GM12878 (cell line): Measurements from ENCODE around the gene SLC66A3. TPM values are rescaled to one million over a fixed set of nuclear protein-coding genes. Genes with fewer than 3 reads are reported as not detected.

Experiments used
- ATAC-seq: fragments of 200-7000 bp; cut with Tn5 transposase; 3 replicates; pipeline ENCODE4 v1.9.1; 2020; ENCODE audit warnings: mild to moderate bottlenecking, moderate library complexity
- BruUV-seq: library from RNA; stranded (reverse); fragments of 400-500 nt; replicated peaks from 2 replicates; lab custom pipeline; 2021; lab: Mats Ljungman, UMichigan
- CTCF ChIA-PET: fragments of 300-600 bp; sonication (Branson Sonifier 250); formaldehyde crosslinking; extraction: SDS; loops from one replicate; lab custom pipeline; 2021; ENCODE audit warnings: inconsistent platforms; lab: Yijun Ruan, JAX
- POLR2A ChIA-PET: fragments of 350-600 bp; formaldehyde crosslinking; extraction: SDS; loops from one replicate; lab custom pipeline; 2021; ENCODE audit warnings: inconsistent platforms; lab: Charles Lee
- RAD21 ChIA-PET: fragments of 300-600 bp; sonication (Branson Sonifier 250); formaldehyde crosslinking; loops from one replicate; lab custom pipeline; 2023; ENCODE audit warnings: antibody characterized with exemption; ENCODE audit not compliant: unreplicated experiment; lab: Charles Lee
- SMC1A ChIA-PET: fragments of 300-600 bp; sonication (Branson Sonifier 250); formaldehyde crosslinking; loops from one replicate; lab custom pipeline; 2023; ENCODE audit not compliant: unreplicated experiment, uncharacterized antibody; lab: Charles Lee
- DNase-seq: peaks from one replicate; pipeline ENCODE4 v3.0.0-alpha.2; 2011; ENCODE audit warnings: low read depth, low spot score
- FAIRE-seq: peaks from 3 replicates; lab custom pipeline; 2011; peaks lifted over from hg19 to GRCh38; lab: Jason Lieb, UNC
- H2AFZ ChIP-seq: 2 replicates; pipeline ENCODE4 v1.6.0; 2011; ENCODE audit warnings: low read depth, low read length, control low read depth; ENCODE audit not compliant: control insufficient read depth
- H3K27ac ChIP-seq: 2 replicates; pipeline ENCODE4 v1.5.1; 2011; ENCODE audit warnings: control low read depth; ENCODE audit not compliant: control insufficient read depth, insufficient read depth
- H3K27me3 ChIP-seq, 2 experiments: replicated peaks in 1 of 2; 2 replicates each; pipeline versions ENCODE4 v1.6.0 to v1.6.1; 2011; ENCODE audit warnings: low read length in 1 of 2; ENCODE audit not compliant: control insufficient read depth in 2 of 2, insufficient read depth in 2 of 2
- H3K36me3 ChIP-seq, 2 experiments: 2 replicates each; pipeline ENCODE4 v1.5.1; 2011; ENCODE audit warnings: low read length in 1 of 2; ENCODE audit not compliant: control insufficient read depth in 2 of 2, insufficient read depth in 2 of 2
- H3K4me1 ChIP-seq: 2 replicates; pipeline ENCODE4 v1.6.1; 2011; ENCODE audit warnings: mild to moderate bottlenecking, low read length, moderate library complexity, mixed read lengths; ENCODE audit not compliant: control insufficient read depth, insufficient read depth
- H3K4me2 ChIP-seq: 2 replicates; pipeline ENCODE4 v1.6.0; 2011; ENCODE audit warnings: control low read depth; ENCODE audit not compliant: control insufficient read depth, insufficient read depth
- H3K4me3 ChIP-seq: fragments of 200-600 bp; sonication (generic); 2 replicates; pipeline ENCODE4 v1.5.1; 2016
- H3K79me2 ChIP-seq: 2 replicates; pipeline ENCODE4 v1.6.0; 2011; ENCODE audit warnings: low read length; ENCODE audit not compliant: control insufficient read depth, insufficient read depth
- H3K9ac ChIP-seq: 2 replicates; pipeline ENCODE4 v1.8.0; 2011; ENCODE audit warnings: low read length, control low read depth, mixed read lengths; ENCODE audit not compliant: control insufficient read depth, insufficient read depth
- H3K9me3 ChIP-seq: replicated peaks from 3 replicates; pipeline ENCODE4 v1.5.1; 2011; ENCODE audit warnings: mild to moderate bottlenecking, low read length; ENCODE audit not compliant: control insufficient read depth, insufficient read depth
- H4K20me1 ChIP-seq: 2 replicates; pipeline ENCODE4 v1.6.0; 2011; ENCODE audit not compliant: control insufficient read depth, insufficient read depth
- ASH2L ChIP-seq: fragments of 300-600, 200-600 bp; sonication (generic); IDR thresholded peaks from 2 replicates; pipeline ENCODE4 v1.6.1; 2017; ENCODE audit warnings: low read depth, mild to moderate bottlenecking, borderline replicate concordance
- EZH2 ChIP-seq: IDR thresholded peaks from 2 replicates; pipeline ENCODE4 v1.6.1; 2012; ENCODE audit warnings: low read depth, mild to moderate bottlenecking, control low read depth, inconsistent platforms, low read length, borderline replicate concordance; ENCODE audit not compliant: control insufficient read depth
- FOS ChIP-seq: IDR thresholded peaks from 3 replicates; pipeline ENCODE4 v1.6.1; 2011; ENCODE audit warnings: borderline replicate concordance; ENCODE audit not compliant: insufficient read length; ENCODE audit errors: extremely low read depth
- GATAD2B ChIP-seq: fragments of 450-650 bp; conservative IDR thresholded peaks from 2 replicates; pipeline ENCODE4 v1.6.1; 2017; ENCODE audit warnings: low read depth, mild to moderate bottlenecking, moderate library complexity
- NFYA ChIP-seq: IDR thresholded peaks from 2 replicates; pipeline ENCODE4 v1.6.1; 2011; ENCODE audit warnings: low read depth, mild to moderate bottlenecking, low read length, improper control_type of control experiment, borderline replicate concordance
- SIX5 ChIP-seq: IDR thresholded peaks from 2 replicates; pipeline ENCODE4 v1.6.1; 2011; ENCODE audit warnings: mild to moderate bottlenecking, low read depth, low read length, moderate library complexity; ENCODE audit not compliant: severe bottlenecking
- SMAD5 ChIP-seq: IDR thresholded peaks from 2 replicates; pipeline ENCODE4 v1.6.1; 2016; ENCODE audit warnings: antibody characterized with exemption, low read depth
- TBL1XR1 ChIP-seq: IDR thresholded peaks from 2 replicates; pipeline ENCODE4 v1.6.1; 2012; ENCODE audit warnings: low read depth, low read length, improper control_type of control experiment
- ZZZ3 ChIP-seq: IDR thresholded peaks from 2 replicates; pipeline ENCODE4 v1.6.1; 2011; ENCODE audit warnings: low read depth; ENCODE audit not compliant: control insufficient read depth, insufficient read length
- WGBS: methylation state at CpG from one replicate; pipeline ENCODE4 v1.1.6; 2016; ENCODE audit warnings: low lambda C conversion rate; ENCODE audit not compliant: insufficient replicate concordance, insufficient coverage; ENCODE audit errors: missing lambda C conversion rate; 5-methylcytosine and 5-hydroxymethylcytosine counted together
- in situ Hi-C: fragments of 300-500 bp; cut with MboI; formaldehyde crosslinking; loops from 9 replicates; pipeline ENCODE4 v1.14.3; 2018; ENCODE audit warnings: mixed read lengths
- intact Hi-C: fragments of 100-400 bp; cut with micrococcal nuclease; formaldehyde crosslinking; loops from one replicate; pipeline ENCODE4 v1.14.2; 2022; ENCODE audit not compliant: unreplicated experiment
- polyA plus RNA-seq, 11 experiments: library from polyadenylated mRNA; depleted of rRNA in 4 of 11; unstranded in 6 of 11; stranded (reverse) in 5 of 11; fragments of >200 nt; fragmentation: Nextera tagmentation in 4 of 11; fragmentation: Illumina TruSeq in 1 of 11; extraction: Ambion mirVana in 4 of 11; extraction: Trizol in 1 of 11; gene quantifications; 1 replicate in 1 of 11; 2 replicates in 10 of 11; pipeline versions ENCODE4 v1.2.1 to v1.2.3, GENCODE V29; 2011 to 2016; ENCODE audit warnings: inconsistent platforms in 2 of 11, missing spikeins in 2 of 11, low read depth in 1 of 11
- total RNA-seq, 4 experiments: library from RNA; depleted of rRNA in 3 of 4; stranded (reverse); fragments of >200 nt in 3 of 4; fragmentation: Illumina TruSeq in 1 of 4; extraction: Trizol in 1 of 4; gene quantifications; 2 replicates each; pipeline versions ENCODE4 v1.2.1 to v1.2.3, GENCODE V29; 2013 to 2021
- TF ChIP-seq, protein P1 (sequence below): fragments of 450-650 bp; formaldehyde crosslinking; IDR thresholded peaks from 2 replicates; pipeline ENCODE4 v1.4.0; 2022; ENCODE audit warnings: mild to moderate bottlenecking, moderate library complexity

The SLC66A3 gene
- total and polyA plus RNA-seq, 10 of the 15 experiments (the other 5 are each of a cell fraction or from before 2014, with no cell fraction given): 1.4 to 14.2 (median 6.4) TPM

DNA sequence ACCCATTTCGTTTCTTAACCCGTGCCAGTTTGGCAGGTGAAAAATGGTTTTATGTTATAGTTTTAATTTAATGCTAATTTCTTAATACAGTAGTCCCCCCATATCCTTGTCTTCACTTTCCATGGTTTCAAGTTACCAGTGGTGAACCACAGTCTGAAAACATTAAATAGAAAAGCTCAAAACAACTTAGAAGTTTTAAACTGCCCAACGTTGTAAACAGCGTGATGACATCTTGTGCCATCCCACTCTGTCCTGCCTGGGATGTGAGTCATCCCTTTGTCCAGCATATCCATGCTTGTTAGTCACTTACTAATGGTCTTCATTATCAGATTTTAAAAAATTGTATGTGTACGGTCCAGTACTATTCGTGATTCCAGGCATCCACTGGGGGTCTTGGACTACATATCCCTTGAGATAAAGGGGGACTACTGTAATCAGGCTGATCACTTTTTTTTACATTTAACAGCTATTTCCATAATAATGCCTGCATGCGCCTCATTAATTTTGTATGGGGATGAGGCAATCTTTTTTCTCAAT, 31.9 kb downstream of the SLC66A3 start (continued):
- TF ChIP-seq EZH2 (no peak), SMAD5 (no peak), NFYA (no peak), ASH2L (no peak), GATAD2B (no peak), ZZZ3 (no peak)
- TF ChIP-seq, protein P1, sequence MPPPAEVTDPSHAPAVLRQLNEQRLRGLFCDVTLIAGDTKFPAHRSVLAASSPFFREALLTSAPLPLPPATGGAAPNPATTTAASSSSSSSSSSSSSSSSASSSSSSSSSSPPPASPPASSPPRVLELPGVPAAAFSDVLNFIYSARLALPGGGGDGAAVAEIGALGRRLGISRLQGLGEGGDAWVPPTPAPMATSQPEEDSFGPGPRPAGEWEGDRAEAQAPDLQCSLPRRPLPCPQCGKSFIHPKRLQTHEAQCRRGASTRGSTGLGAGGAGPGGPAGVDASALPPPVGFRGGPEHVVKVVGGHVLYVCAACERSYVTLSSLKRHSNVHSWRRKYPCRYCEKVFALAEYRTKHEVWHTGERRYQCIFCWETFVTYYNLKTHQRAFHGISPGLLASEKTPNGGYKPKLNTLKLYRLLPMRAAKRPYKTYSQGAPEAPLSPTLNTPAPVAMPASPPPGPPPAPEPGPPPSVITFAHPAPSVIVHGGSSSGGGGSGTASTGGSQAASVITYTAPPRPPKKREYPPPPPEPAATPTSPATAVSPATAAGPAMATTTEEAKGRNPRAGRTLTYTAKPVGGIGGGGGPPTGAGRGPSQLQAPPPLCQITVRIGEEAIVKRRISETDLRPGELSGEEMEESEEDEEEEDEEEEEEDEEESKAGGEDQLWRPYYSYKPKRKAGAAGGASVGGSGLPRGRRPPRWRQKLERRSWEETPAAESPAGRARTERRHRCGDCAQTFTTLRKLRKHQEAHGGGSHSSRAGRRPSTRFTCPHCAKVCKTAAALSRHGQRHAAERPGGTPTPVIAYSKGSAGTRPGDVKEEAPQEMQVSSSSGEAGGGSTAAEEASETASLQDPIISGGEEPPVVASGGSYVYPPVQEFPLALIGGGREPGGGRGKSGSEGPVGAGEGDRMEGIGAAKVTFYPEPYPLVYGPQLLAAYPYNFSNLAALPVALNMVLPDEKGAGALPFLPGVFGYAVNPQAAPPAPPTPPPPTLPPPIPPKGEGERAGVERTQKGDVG (CRISPR knock-in tag): no peak
- TF ChIP-seq, all 136 proteins: peak for 0

DNA sequence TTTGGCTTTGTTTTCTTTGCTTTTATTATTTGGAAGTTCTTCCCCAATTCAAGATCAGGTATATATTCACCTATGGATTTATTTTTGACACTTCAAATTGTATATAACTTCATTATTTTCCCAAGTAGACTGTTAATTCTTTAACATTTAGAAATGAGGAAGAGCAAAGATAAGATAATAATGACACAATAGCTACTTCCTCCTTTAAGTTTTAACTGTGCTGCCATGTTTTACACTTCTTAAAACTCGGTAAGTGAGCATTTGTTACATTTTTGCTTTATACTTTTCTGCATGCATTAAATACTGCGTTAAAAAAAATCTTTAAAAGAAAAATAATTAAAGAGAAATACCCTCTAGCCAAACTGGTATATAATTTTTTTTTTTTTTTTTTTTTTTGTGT, 32.5 kb downstream of the SLC66A3 start:
- POLR2A ChIA-PET: interaction anchor here (0.7 kb wide), 1 partner anchor 30 kb away, joined by 6 read pairs; no protein-coding TSS in a partner anchor
- H3K4me1 ChIP-seq: no peaks in the 10 kb centered on the region
- no peak for DNase-seq
- no peaks in the 10 kb centered on the region for H3K27me3 ChIP-seq
- no peak overlapping the region for H2AFZ ChIP-seq
- no peaks in the 10 kb centered on the region for H4K20me1 ChIP-seq
- H3K27ac ChIP-seq: no peak overlapping the region
- no peak for ATAC-seq
- no peak for FAIRE-seq
- intact Hi-C loops (no loop called here), in situ Hi-C loops (no loop called here)
- H3K9me3 ChIP-seq: no peaks in the 10 kb centered on the region
- no peak for TF ChIP-seq FOS
- no peak for TF ChIP-seq TBL1XR1
- TF ChIP-seq SIX5: no peak
- H3K4me2 ChIP-seq: no peak overlapping the region
- CTCF ChIA-PET: no interaction called here
- RAD21 ChIA-PET: no interaction called here
- WGBS: 77% methylated on average over 2 of the region's 2 CpGs
- no peak overlapping the region for H3K9ac ChIP-seq
- BruUV-seq: no TSS peak
- no peaks in the 10 kb centered on the region for H3K79me2 ChIP-seq
- H3K36me3 ChIP-seq: no peaks in the 10 kb centered on the region
- H3K4me3 ChIP-seq: no peak overlapping the region
- SMC1A ChIA-PET: no interaction called here
